HG03469 (cell line): ENCODE results near the gene NAA80.

Source experiments
- ATAC-seq: cut with Tn5 transposase; IDR thresholded peaks from one replicate; pipeline ENCODE4 v1.9.1; 2021; ENCODE audit warnings: mild to moderate bottlenecking, moderate library complexity, moderate number of reproducible peaks; ENCODE audit not compliant: unreplicated experiment

NAA80 gene

GRCh38 chr3:50260942-50261441 is 38.2 kb downstream of the NAA80 start:
- ATAC-seq, result no peak

GRCh38 chr3:50260027-50260941 is 38.9 kb downstream of the NAA80 start:
- ATAC-seq, result no peak

- ATAC-seq, result no peak
These were observed 39.7 kb downstream of the NAA80 start for GRCh38 chr3:50259432-50260026.

GRCh38 chr3:50258979-50259378 is 40.2 kb downstream of the NAA80 start:
- no peak for ATAC-seq

- no peak for ATAC-seq
These were observed 41.0 kb downstream of the NAA80 start for GRCh38 chr3:50258029-50258680.

GRCh38 chr3:50256978-50257890 is 42.0 kb downstream of the NAA80 start:
- ATAC-seq, result no peak

GRCh38 chr3:50255251-50255615 is 44.0 kb downstream of the NAA80 start:
- ATAC-seq, result no peak

GRCh38 chr3:50254577-50255250 is 44.5 kb downstream of the NAA80 start:
- ATAC-seq, result no peak

GRCh38 chr3:50251220-50251619 is 48.0 kb downstream of the NAA80 start:
- ATAC-seq, result no peak

- ATAC-seq, result no peak
These were observed 48.7 kb downstream of the NAA80 start for GRCh38 chr3:50250514-50250913.

GRCh38 chr3:50249457-50249856 is 49.7 kb downstream of the NAA80 start:
- no peak for ATAC-seq

GRCh38 chr3:50248387-50248786 is 50.8 kb downstream of the NAA80 start:
- ATAC-seq, result no peak

GRCh38 chr3:50246517-50246954 is 52.7 kb downstream of the NAA80 start:
- peak; percentile 50 for ATAC-seq
